OCI-LY7 (cell line): ENCODE results near the gene ANKRD33B. TPM values are rescaled to one million over a fixed set of nuclear protein-coding genes. Genes with fewer than 3 reads are reported as not detected.
A peak's percentile ranks its signal among the peaks of the same experiment; 100 is the strongest.
"Not testable (repeated sequence)": the region's sequence is repeated elsewhere in the genome, so short reads cannot be mapped to it uniquely, and the experiment has no call there.

Experiments used
- BruUV-seq: library from RNA; stranded (reverse); fragments of 400-500 nt; replicated peaks from 2 replicates; lab custom pipeline; 2021; lab: Mats Ljungman, UMichigan
- CTCF ChIA-PET: fragments of 300-600 bp; sonication (Branson Sonifier 250); formaldehyde crosslinking; loops from one replicate; lab custom pipeline; 2022; ENCODE audit warnings: antibody characterized with exemption; ENCODE audit not compliant: unreplicated experiment; lab: Charles Lee
- POLR2A ChIA-PET: fragments of 300-600 bp; sonication (Branson Sonifier 250); formaldehyde crosslinking; loops from one replicate; lab custom pipeline; 2022; ENCODE audit warnings: antibody characterized with exemption; lab: Charles Lee
- DNase-seq: peaks from one replicate; pipeline ENCODE4 v3.0.0-alpha.2; 2015; ENCODE audit warnings: low spot score
- H2AFZ ChIP-seq: fragments of 200-600 bp; sonication (generic), shearing (Covaris generic); 2 replicates; pipeline ENCODE4 v1.6.1; 2014; ENCODE audit warnings: mild to moderate bottlenecking, antibody characterized with exemption, low read length, moderate library complexity
- H3K27ac ChIP-seq: fragments of 200-600 bp; sonication (generic); 2 replicates; pipeline ENCODE4 v1.5.1; 2014; ENCODE audit warnings: mixed run types, low read depth, mild to moderate bottlenecking, moderate library complexity, low read length, inconsistent platforms; ENCODE audit not compliant: poor library complexity, severe bottlenecking
- H3K36me3 ChIP-seq: fragments of 200-600 bp; sonication (generic); 2 replicates; pipeline ENCODE4 v1.6.1; 2014; ENCODE audit warnings: mild to moderate bottlenecking, antibody characterized with exemption, low read length, moderate library complexity, mixed read lengths; ENCODE audit not compliant: insufficient read depth
- H3K4me1 ChIP-seq: fragments of 200-600 bp; sonication (generic); 2 replicates; pipeline ENCODE4 v1.5.1; 2014; ENCODE audit warnings: mild to moderate bottlenecking, low read length; ENCODE audit not compliant: insufficient read depth, poor library complexity, severe bottlenecking
- H3K4me2 ChIP-seq: fragments of 200-600 bp; sonication (generic); 2 replicates; pipeline ENCODE4 v1.6.1; 2014; ENCODE audit warnings: mild to moderate bottlenecking, low read length
- H3K4me3 ChIP-seq: fragments of 200-600 bp; sonication (generic); 2 replicates; pipeline ENCODE4 v1.5.1; 2014; ENCODE audit warnings: mild to moderate bottlenecking, low read depth, low read length; ENCODE audit not compliant: poor library complexity, severe bottlenecking
- H3K79me2 ChIP-seq: fragments of 200-600 bp; sonication (generic); 2 replicates; pipeline ENCODE4 v1.6.1; 2016; ENCODE audit warnings: low read depth, mild to moderate bottlenecking, low read length, moderate library complexity, mixed read lengths; ENCODE audit not compliant: insufficient read depth
- H3K9me2 ChIP-seq: fragments of 200-600 bp; sonication (generic); 2 replicates; pipeline ENCODE4 v1.6.1; 2016; ENCODE audit warnings: mild to moderate bottlenecking, low read length, mixed read lengths; ENCODE audit not compliant: insufficient read depth
- H3K9me3 ChIP-seq: fragments of 200-600 bp; sonication (generic); 2 replicates; pipeline ENCODE4 v1.6.1; 2014; ENCODE audit warnings: mild to moderate bottlenecking, mixed run types, low read length, mixed read lengths
- H4K20me1 ChIP-seq: fragments of 200-600 bp; sonication (generic); 2 replicates; pipeline ENCODE4 v1.6.1; 2014; ENCODE audit warnings: mild to moderate bottlenecking, antibody characterized with exemption, low read length, moderate library complexity, mixed read lengths; ENCODE audit not compliant: insufficient read depth
- EZH2phosphoT487 ChIP-seq: fragments of 200-600 bp; sonication (generic); IDR thresholded peaks from 2 replicates; pipeline ENCODE4 v1.6.1; 2018; ENCODE audit warnings: low read depth, borderline replicate concordance, mild to moderate bottlenecking, mixed run types, antibody characterized with exemption, low read length, moderate library complexity, mixed read lengths
- intact Hi-C: fragments of 100-400 bp; cut with micrococcal nuclease; formaldehyde crosslinking; loops from one replicate; pipeline ENCODE4 v1.10.0; 2022; ENCODE audit not compliant: unreplicated experiment
- total RNA-seq, 2 experiments: library from RNA; depleted of rRNA in 1 of 2; stranded (reverse); fragments of >200 nt in 1 of 2; shearing (Covaris generic) in 1 of 2; gene quantifications; 2 replicates each; pipeline ENCODE4 v1.2.3, GENCODE V29; 2014 to 2022
- TF ChIP-seq, protein P1 (sequence below): fragments of 200-600 bp; sonication (generic); conservative IDR thresholded peaks from 2 replicates; pipeline ENCODE4 v1.5.1; 2014; ENCODE audit warnings: mild to moderate bottlenecking, antibody characterized with exemption, low read length, moderate library complexity, mixed read lengths

The ANKRD33B gene
- total RNA-seq, 2 experiments from 2014 or later, result 5.6 to 11.4 TPM

- peaks cover 7% of the 10 kb centered on the region; the same call in 1 of the 2 replicates for H3K79me2 ChIP-seq
- H4K20me1 ChIP-seq, result no peaks in the 10 kb centered on the region
- H3K36me3 ChIP-seq, result no peaks in the 10 kb centered on the region
- ChIA-PET CTCF (no interaction called here), POLR2A (interaction anchor here (0.6 kb wide), 1 partner anchor 59 kb away, joined by 4 read pairs; no protein-coding TSS in a partner anchor)
- intact Hi-C loops, result no loop called here
- no peak for TF ChIP-seq EZH2phosphoT487
- TF ChIP-seq, protein P1, sequence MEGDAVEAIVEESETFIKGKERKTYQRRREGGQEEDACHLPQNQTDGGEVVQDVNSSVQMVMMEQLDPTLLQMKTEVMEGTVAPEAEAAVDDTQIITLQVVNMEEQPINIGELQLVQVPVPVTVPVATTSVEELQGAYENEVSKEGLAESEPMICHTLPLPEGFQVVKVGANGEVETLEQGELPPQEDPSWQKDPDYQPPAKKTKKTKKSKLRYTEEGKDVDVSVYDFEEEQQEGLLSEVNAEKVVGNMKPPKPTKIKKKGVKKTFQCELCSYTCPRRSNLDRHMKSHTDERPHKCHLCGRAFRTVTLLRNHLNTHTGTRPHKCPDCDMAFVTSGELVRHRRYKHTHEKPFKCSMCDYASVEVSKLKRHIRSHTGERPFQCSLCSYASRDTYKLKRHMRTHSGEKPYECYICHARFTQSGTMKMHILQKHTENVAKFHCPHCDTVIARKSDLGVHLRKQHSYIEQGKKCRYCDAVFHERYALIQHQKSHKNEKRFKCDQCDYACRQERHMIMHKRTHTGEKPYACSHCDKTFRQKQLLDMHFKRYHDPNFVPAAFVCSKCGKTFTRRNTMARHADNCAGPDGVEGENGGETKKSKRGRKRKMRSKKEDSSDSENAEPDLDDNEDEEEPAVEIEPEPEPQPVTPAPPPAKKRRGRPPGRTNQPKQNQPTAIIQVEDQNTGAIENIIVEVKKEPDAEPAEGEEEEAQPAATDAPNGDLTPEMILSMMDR, result no peak
- H3K9me2 ChIP-seq, result no peaks in the 10 kb centered on the region
- H3K9me3 ChIP-seq, result no peaks in the 10 kb centered on the region
- no TSS peak for BruUV-seq
- H3K27ac ChIP-seq, result no peak overlapping the region
- DNase-seq, result no peak
- H3K4me2 ChIP-seq, result no peak overlapping the region
- H2AFZ ChIP-seq, result no peak overlapping the region
- no peak overlapping the region for H3K4me3 ChIP-seq
- peaks cover 34% of the 10 kb centered on the region for H3K4me1 ChIP-seq
These were observed 9.7 kb downstream of the ANKRD33B start for GRCh38 chr5:10573487-10574145.

- H3K4me1 ChIP-seq, result peaks cover 47% of the 10 kb centered on the region
- DNase-seq, CTCF ChIA-PET, H3K27ac ChIP-seq, H3K36me3 ChIP-seq, H4K20me1 ChIP-seq, H3K4me2 ChIP-seq, H2AFZ ChIP-seq, H3K79me2 ChIP-seq, H3K4me3 ChIP-seq, intact Hi-C loops, H3K9me3 ChIP-seq, H3K9me2 ChIP-seq, BruUV-seq: not testable (repeated sequence)
- POLR2A ChIA-PET, result interaction anchor here (0.6 to 1.5 kb wide), 3 partner anchors 9 to 85 kb away, joined by 3 to 6 read pairs (median 3); no protein-coding TSS in a partner anchor
These were observed 11.0 kb downstream of the ANKRD33B start for GRCh38 chr5:10574879-10575278.

DNA sequence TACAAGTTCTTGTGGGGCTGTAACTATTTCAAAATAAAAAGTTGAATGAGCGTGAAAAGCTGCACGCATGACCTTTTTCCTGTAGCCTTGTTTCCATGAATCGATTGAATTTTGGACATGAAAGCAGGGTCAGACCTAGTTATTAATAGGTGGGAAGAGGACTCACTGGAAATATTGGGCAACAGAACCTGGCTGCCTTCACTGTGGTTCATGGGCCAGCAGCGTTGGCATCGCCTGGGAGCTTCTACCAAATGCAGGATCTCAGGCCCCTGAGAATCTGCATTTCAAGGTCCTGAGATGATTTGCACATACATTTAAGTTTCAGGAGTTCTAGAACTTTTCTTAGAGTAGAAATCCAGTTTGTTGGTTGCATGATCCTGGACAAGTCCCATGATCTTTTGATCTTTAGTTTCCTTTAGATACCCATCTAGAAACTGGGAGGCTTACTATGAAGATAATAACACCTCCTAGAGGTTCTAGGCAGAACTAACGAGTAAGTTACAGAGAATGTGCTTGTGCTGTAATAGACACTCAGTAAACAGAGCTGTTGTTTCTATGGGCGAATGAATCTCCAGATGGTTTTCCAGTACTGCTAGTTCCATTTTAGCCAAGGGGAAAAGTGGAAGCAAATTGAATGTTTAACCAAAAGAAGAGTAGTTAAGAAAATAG, 12.4 kb downstream of the ANKRD33B start:
- Histone ChIP-seq H3K4me1 (peaks cover 59% of the 10 kb centered on the region), H3K79me2 (peaks cover 4% of the 10 kb centered on the region; the same call in 1 of the 2 replicates), H3K9me2 (no peaks in the 10 kb centered on the region), H2AFZ (no peak overlapping the region), H3K4me3 (no peak overlapping the region), H4K20me1 (no peaks in the 10 kb centered on the region), H3K4me2 (peak overlapping the region; percentile 9; the same call in 1 of the 2 replicates), H3K27ac (no peak overlapping the region), H3K9me3 (no peaks in the 10 kb centered on the region), H3K36me3 (no peaks in the 10 kb centered on the region)
- TF ChIP-seq, protein P1, result peak; percentile 71
- no peak for TF ChIP-seq EZH2phosphoT487
- no TSS peak for BruUV-seq
- DNase-seq, result peak; percentile 48
- intact Hi-C loops, result no loop called here
- ChIA-PET CTCF (no interaction called here), POLR2A (interaction anchor here (0.5 to 1.5 kb wide), 7 partner anchors 8 to 691 kb away, joined by 3 to 6 read pairs (median 4); no protein-coding TSS in a partner anchor)
